H9 (cell line): ENCODE measurements around the gene SETD3. TPM values are rescaled to one million over a fixed set of nuclear protein-coding genes. Genes with fewer than 3 reads are reported as not detected.

Experiments
- DNase-seq: peaks from one replicate; pipeline ENCODE4 v3.0.0-alpha.2; 2017
- H2AFZ ChIP-seq: one replicate; pipeline ENCODE4 v1.6.1; 2013; ENCODE audit warnings: mild to moderate bottlenecking, low read length, control low read depth, moderate library complexity
- H2AK5ac ChIP-seq: 2 replicates; pipeline ENCODE4 v1.6.1; 2013; ENCODE audit warnings: low read length, control low read depth, mixed read lengths; ENCODE audit not compliant: insufficient read length
- H2BK120ac ChIP-seq: one replicate; pipeline ENCODE4 v1.6.1; 2013; ENCODE audit warnings: low read depth, mild to moderate bottlenecking, low read length, control low read depth, inconsistent platforms; ENCODE audit not compliant: poor library complexity, severe bottlenecking
- H2BK12ac ChIP-seq: 2 replicates; pipeline ENCODE4 v1.6.1; 2013; ENCODE audit warnings: low read length, control low read depth, mixed read lengths, low read depth; ENCODE audit not compliant: insufficient read length
- H2BK15ac ChIP-seq: 2 replicates; pipeline ENCODE4 v1.6.1; 2013; ENCODE audit warnings: low read depth, low read length, control low read depth
- H2BK20ac ChIP-seq: one replicate; pipeline ENCODE4 v1.6.1; 2013; ENCODE audit warnings: low read depth, mild to moderate bottlenecking, low read length, control low read depth, inconsistent platforms; ENCODE audit not compliant: poor library complexity, severe bottlenecking
- H2BK5ac ChIP-seq: 2 replicates; pipeline ENCODE4 v1.6.1; 2013; ENCODE audit warnings: low read length, control low read depth, mixed read lengths; ENCODE audit not compliant: insufficient read length
- H3K14ac ChIP-seq: 2 replicates; pipeline ENCODE4 v1.6.1; 2013; ENCODE audit warnings: low read length, control low read depth; ENCODE audit not compliant: insufficient read depth
- H3K18ac ChIP-seq: 2 replicates; pipeline ENCODE4 v1.6.1; 2013; ENCODE audit warnings: low read depth, mild to moderate bottlenecking, mixed read lengths, low read length, control low read depth; ENCODE audit not compliant: insufficient read length
- H3K23ac ChIP-seq: 2 replicates; pipeline ENCODE4 v1.6.1; 2013; ENCODE audit warnings: low read length, control low read depth, mixed read lengths, low read depth; ENCODE audit not compliant: insufficient read length
- H3K23me2 ChIP-seq: 2 replicates; pipeline ENCODE4 v1.6.1; 2013; ENCODE audit warnings: low read depth, mild to moderate bottlenecking, mixed read lengths, low read length, control low read depth; ENCODE audit not compliant: insufficient read length, poor library complexity, severe bottlenecking
- H3K27ac ChIP-seq: 2 replicates; pipeline ENCODE4 v1.5.1; 2013; ENCODE audit warnings: low read length, control low read depth, mixed read lengths, low read depth; ENCODE audit not compliant: insufficient read length
- H3K27me3 ChIP-seq: 2 replicates; pipeline ENCODE4 v1.6.1; 2013; ENCODE audit warnings: low read length, control low read depth, inconsistent platforms; ENCODE audit not compliant: insufficient read depth
- H3K4ac ChIP-seq: 2 replicates; pipeline ENCODE4 v1.6.1; 2013; ENCODE audit warnings: low read depth, mild to moderate bottlenecking, control low read depth, inconsistent platforms, low read length, moderate library complexity
- H3K4me1 ChIP-seq: 2 replicates; pipeline ENCODE4 v1.6.1; 2013; ENCODE audit warnings: low read length, control low read depth, inconsistent platforms; ENCODE audit not compliant: insufficient read depth
- H3K4me2 ChIP-seq: 2 replicates; pipeline ENCODE4 v1.6.1; 2013; ENCODE audit warnings: low read length, control low read depth, mixed read lengths; ENCODE audit not compliant: insufficient read length, insufficient read depth
- H3K56ac ChIP-seq: 2 replicates; pipeline ENCODE4 v1.6.1; 2013; ENCODE audit warnings: low read depth, mild to moderate bottlenecking, mixed read lengths, low read length, control low read depth; ENCODE audit not compliant: insufficient read length
- H3K79me1 ChIP-seq: 2 replicates; pipeline ENCODE4 v1.6.1; 2013; ENCODE audit warnings: low read depth, mild to moderate bottlenecking, moderate library complexity, low read length, control low read depth, inconsistent platforms; ENCODE audit not compliant: insufficient read depth, poor library complexity, severe bottlenecking
- H3K79me2 ChIP-seq: 2 replicates; pipeline ENCODE4 v1.6.1; 2013; ENCODE audit warnings: low read length, control low read depth, inconsistent platforms; ENCODE audit not compliant: insufficient read depth
- H3K9ac ChIP-seq: 2 replicates; pipeline ENCODE4 v1.6.1; 2013; ENCODE audit warnings: low read length, control low read depth, mixed read lengths; ENCODE audit not compliant: insufficient read length; ENCODE audit errors: extremely low read depth
- H3K9me3 ChIP-seq: one replicate; pipeline ENCODE4 v1.6.1; 2013; ENCODE audit warnings: low read depth, low read length, inconsistent platforms; ENCODE audit not compliant: control insufficient read depth
- H3T11ph ChIP-seq: one replicate; pipeline ENCODE4 v1.6.1; 2013; ENCODE audit warnings: mild to moderate bottlenecking, low read length, control low read depth, inconsistent platforms
- H4K20me1 ChIP-seq: one replicate; pipeline ENCODE4 v1.6.1; 2013; ENCODE audit not compliant: control insufficient read depth, insufficient read length, insufficient read depth
- H4K5ac ChIP-seq: 2 replicates; pipeline ENCODE4 v1.6.1; 2013; ENCODE audit warnings: low read depth, mild to moderate bottlenecking, mixed read lengths, low read length, control low read depth; ENCODE audit not compliant: insufficient read length
- H4K8ac ChIP-seq: replicated peaks from 2 replicates; pipeline ENCODE4 v1.6.1; 2013; ENCODE audit warnings: low read length, control low read depth, mixed read lengths, low read depth; ENCODE audit not compliant: insufficient read length
- H4K91ac ChIP-seq: 2 replicates; pipeline ENCODE4 v1.6.1; 2013; ENCODE audit warnings: low read depth, mild to moderate bottlenecking, moderate library complexity, mixed read lengths, low read length, control low read depth; ENCODE audit not compliant: insufficient read length
- H3K27ac Mint-ChIP-seq, 3 experiments: 2 replicates in 2 of 3; 3 replicates in 1 of 3; pipeline ENCODE4 v1.8.0; 2020 to 2021; ENCODE audit warnings: mixed read lengths in 3 of 3, mild to moderate bottlenecking in 1 of 3, moderate library complexity in 1 of 3
- H3K27me3 Mint-ChIP-seq: 2 replicates; pipeline ENCODE4 v1.8.0; 2021; ENCODE audit warnings: low read depth, mild to moderate bottlenecking, moderate library complexity, mixed read lengths
- H3K36me3 Mint-ChIP-seq, 3 experiments: 2 replicates in 2 of 3; 3 replicates in 1 of 3; pipeline ENCODE4 v1.8.0; 2020 to 2021; ENCODE audit warnings: low read depth in 3 of 3, mixed read lengths in 3 of 3; ENCODE audit not compliant: insufficient read depth in 1 of 3
- H3K4me1 Mint-ChIP-seq, 2 experiments: 2 replicates each; pipeline ENCODE4 v1.8.0; 2020; ENCODE audit warnings: mixed read lengths in 2 of 2
- H3K4me3 Mint-ChIP-seq, 2 experiments: 2 replicates in 1 of 2; 3 replicates in 1 of 2; pipeline ENCODE4 v1.8.0; 2020 to 2021; ENCODE audit warnings: mild to moderate bottlenecking in 2 of 2, mixed read lengths in 2 of 2, moderate library complexity in 1 of 2
- H3K9me3 Mint-ChIP-seq, 2 experiments: 2 replicates in 1 of 2; 3 replicates in 1 of 2; pipeline ENCODE4 v1.8.0; 2020; ENCODE audit warnings: mild to moderate bottlenecking in 2 of 2, mixed read lengths in 2 of 2, moderate library complexity in 1 of 2
- WGBS: extraction: QIAGEN DNeasy Blood & Tissue Kit; methylation state at CpG from one replicate; pipeline ENCODE4 v1.1.7; 2013; ENCODE audit warnings: missing lambda C conversion rate, low lambda C conversion rate, mixed read lengths; ENCODE audit not compliant: insufficient read length; ENCODE audit errors: extremely low coverage; 5-methylcytosine and 5-hydroxymethylcytosine counted together
- total RNA-seq: library from RNA; stranded (reverse); gene quantifications from 2 replicates; pipeline ENCODE4 v1.2.1, GENCODE V29; 2021
- TF ChIP-seq, protein P1 (sequence below): fragments of 200-600 bp; sonication (generic); conservative IDR thresholded peaks from 3 replicates; pipeline ENCODE4 v1.8.0; 2021; ENCODE audit warnings: antibody characterized with exemption, mild to moderate bottlenecking

The SETD3 gene
- total RNA-seq, 1 experiment from 2014 or later = 56.7 TPM

DNA sequence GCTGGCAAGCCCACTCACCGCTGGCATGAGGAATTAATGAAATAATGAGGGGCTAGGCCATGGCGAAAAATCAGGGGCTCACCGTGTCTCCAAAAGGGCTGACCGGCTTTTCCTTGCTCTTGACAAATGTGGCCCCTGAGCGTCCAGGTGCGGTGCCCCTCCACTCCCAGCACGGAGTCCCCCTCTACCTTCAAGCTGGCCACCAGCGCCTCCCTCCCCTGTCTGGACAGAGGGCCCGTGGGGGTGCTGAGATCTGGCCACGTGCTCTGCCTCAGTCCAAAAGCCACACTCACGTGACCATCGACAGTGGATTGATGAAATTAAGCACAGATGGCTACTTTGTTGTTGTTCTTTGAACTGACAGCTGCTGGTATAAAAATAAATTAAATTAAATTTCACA, 129.9 kb downstream of the SETD3 start:
- no peaks in the 10 kb centered on the region; the same call in 1 of the 2 replicates for H3K27me3 Mint-ChIP-seq
- H3K9me3 Mint-ChIP-seq = no peaks in the 10 kb centered on the region
- TF ChIP-seq, protein P1, sequence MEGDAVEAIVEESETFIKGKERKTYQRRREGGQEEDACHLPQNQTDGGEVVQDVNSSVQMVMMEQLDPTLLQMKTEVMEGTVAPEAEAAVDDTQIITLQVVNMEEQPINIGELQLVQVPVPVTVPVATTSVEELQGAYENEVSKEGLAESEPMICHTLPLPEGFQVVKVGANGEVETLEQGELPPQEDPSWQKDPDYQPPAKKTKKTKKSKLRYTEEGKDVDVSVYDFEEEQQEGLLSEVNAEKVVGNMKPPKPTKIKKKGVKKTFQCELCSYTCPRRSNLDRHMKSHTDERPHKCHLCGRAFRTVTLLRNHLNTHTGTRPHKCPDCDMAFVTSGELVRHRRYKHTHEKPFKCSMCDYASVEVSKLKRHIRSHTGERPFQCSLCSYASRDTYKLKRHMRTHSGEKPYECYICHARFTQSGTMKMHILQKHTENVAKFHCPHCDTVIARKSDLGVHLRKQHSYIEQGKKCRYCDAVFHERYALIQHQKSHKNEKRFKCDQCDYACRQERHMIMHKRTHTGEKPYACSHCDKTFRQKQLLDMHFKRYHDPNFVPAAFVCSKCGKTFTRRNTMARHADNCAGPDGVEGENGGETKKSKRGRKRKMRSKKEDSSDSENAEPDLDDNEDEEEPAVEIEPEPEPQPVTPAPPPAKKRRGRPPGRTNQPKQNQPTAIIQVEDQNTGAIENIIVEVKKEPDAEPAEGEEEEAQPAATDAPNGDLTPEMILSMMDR = no peak
- Histone ChIP-seq H2BK15ac (no peak overlapping the region), H3K79me1 (no peaks in the 10 kb centered on the region), H3K9ac (no peak overlapping the region), H3K14ac (no peak overlapping the region), H3K9me3 (no peaks in the 10 kb centered on the region), H3K4me1 (no peaks in the 10 kb centered on the region), H4K91ac (no peak overlapping the region), H3K27me3 (no peaks in the 10 kb centered on the region), H4K5ac (no peak overlapping the region), H3K18ac (no peak overlapping the region), H3K23ac (no peak overlapping the region), H4K8ac (no peak overlapping the region), H4K20me1 (no peaks in the 10 kb centered on the region), H3K4ac (no peak overlapping the region), H2BK20ac (no peak overlapping the region), H3K4me2 (no peak overlapping the region), H2BK12ac (no peak overlapping the region), H2BK5ac (no peak overlapping the region), H2AFZ (no peak overlapping the region), H3K56ac (no peak overlapping the region), H3T11ph (no peak overlapping the region), H3K27ac (no peak overlapping the region), H2BK120ac (no peak overlapping the region), H3K23me2 (no peaks in the 10 kb centered on the region), H3K79me2 (no peaks in the 10 kb centered on the region), H2AK5ac (no peak overlapping the region)
- no peak overlapping the region for H3K4me3 Mint-ChIP-seq
- no CpG with 5 or more reads among the region's 12 CpGs for WGBS
- DNase-seq = no peak
- H3K27ac Mint-ChIP-seq = no peak overlapping the region
- 0 out of 4 replicates have a peak, but pooled peaks cover 0 to 2% of the 10 kb centered on the region in 2 experiments for H3K4me1 Mint-ChIP-seq
- no peaks in the 10 kb centered on the region; a peak in 1 of 7 replicates for H3K36me3 Mint-ChIP-seq
